Neural cell (in vitro differentiated cells): ENCODE results near the gene INF2. TPM values are rescaled to one million over a fixed set of nuclear protein-coding genes. Genes with fewer than 3 reads are reported as not detected.

Experiments
- H2AFZ ChIP-seq: fragments of 200-600, 300-800 bp; sonication (generic), shearing (Covaris generic); 2 replicates; pipeline ENCODE4 v1.6.0; 2014; ENCODE audit warnings: low read depth, mild to moderate bottlenecking, antibody characterized with exemption, low read length, moderate library complexity
- H3F3A ChIP-seq: fragments of 200-600 bp; shearing (Covaris generic); 2 replicates; pipeline ENCODE4 v1.6.1; 2016; ENCODE audit warnings: mild to moderate bottlenecking, moderate library complexity, mixed read lengths, antibody characterized with exemption, low read length; ENCODE audit not compliant: insufficient read depth, poor library complexity, severe bottlenecking
- H3K27ac ChIP-seq: fragments of 200-600, 300-800 bp; sonication (generic), shearing (Covaris generic); 2 replicates; pipeline ENCODE4 v1.5.1; 2014; ENCODE audit warnings: mild to moderate bottlenecking, low read length, moderate library complexity
- H3K27me3 ChIP-seq: fragments of 300-800, 200-600 bp; sonication (generic), shearing (Covaris generic); 2 replicates; pipeline ENCODE4 v1.6.0; 2014; ENCODE audit warnings: mild to moderate bottlenecking, low read depth, low read length, moderate library complexity; ENCODE audit not compliant: insufficient read depth
- H3K36me3 ChIP-seq: fragments of 300-800, 200-600 bp; sonication (generic), shearing (Covaris generic); 2 replicates; pipeline ENCODE4 v1.5.1; 2014; ENCODE audit warnings: mild to moderate bottlenecking, antibody characterized with exemption, low read length, moderate library complexity; ENCODE audit not compliant: insufficient read depth
- H3K4me2 ChIP-seq: fragments of 300-800, 200-600 bp; sonication (generic), shearing (Covaris generic); 2 replicates; pipeline ENCODE4 v1.6.0; 2014; ENCODE audit warnings: mild to moderate bottlenecking, low read length
- H3K4me3 ChIP-seq: fragments of 300-800, 200-600 bp; sonication (generic), shearing (Covaris generic); 2 replicates; pipeline ENCODE4 v1.5.1; 2014; ENCODE audit warnings: mild to moderate bottlenecking, low read length, moderate library complexity
- H3K79me2 ChIP-seq: fragments of 200-600 bp; shearing (Covaris generic); replicated peaks from 2 replicates; pipeline ENCODE4 v1.6.0; 2014; ENCODE audit warnings: mild to moderate bottlenecking, low read length, moderate library complexity; ENCODE audit not compliant: insufficient read depth
- H3K9ac ChIP-seq: fragments of 300-800, 200-600 bp; sonication (generic), shearing (Covaris generic); 2 replicates; pipeline ENCODE4 v1.6.1; 2016; ENCODE audit warnings: mild to moderate bottlenecking, low read length, mixed read lengths
- H3K9me2 ChIP-seq: fragments of 200-600 bp; shearing (Covaris generic); 2 replicates; pipeline ENCODE4 v1.6.1; 2016; ENCODE audit warnings: mild to moderate bottlenecking, low read length, mixed read lengths; ENCODE audit not compliant: insufficient read depth
- H3K9me3 ChIP-seq: fragments of 200-600, 300-800 bp; sonication (generic), shearing (Covaris generic); 2 replicates; pipeline ENCODE4 v1.6.1; 2016; ENCODE audit warnings: mild to moderate bottlenecking, mixed run types, low read length, moderate library complexity, mixed read lengths
- H4K20me1 ChIP-seq: fragments of 200-600 bp; shearing (Covaris generic); 2 replicates; pipeline ENCODE4 v1.6.1; 2016; ENCODE audit warnings: mild to moderate bottlenecking, mixed run types; ENCODE audit not compliant: insufficient read depth
- CTCF ChIP-seq: fragments of 450-650 bp; IDR thresholded peaks from 2 replicates; pipeline ENCODE4 v1.5.1; 2014; ENCODE audit warnings: antibody characterized with exemption, mild to moderate bottlenecking, moderate library complexity; ENCODE audit not compliant: poor library complexity, severe bottlenecking
- EP300 ChIP-seq: fragments of 450-650 bp; conservative IDR thresholded peaks from 2 replicates; pipeline ENCODE4 v1.6.1; 2014; ENCODE audit warnings: antibody characterized with exemption, mild to moderate bottlenecking, moderate library complexity; ENCODE audit not compliant: poor library complexity, severe bottlenecking
- EZH2 ChIP-seq: fragments of 200-600, 300-800 bp; shearing (Covaris generic), sonication (generic); IDR thresholded peaks from 2 replicates; pipeline ENCODE4 v1.6.1; 2014; ENCODE audit warnings: antibody characterized with exemption, low read length, borderline replicate concordance, mild to moderate bottlenecking; ENCODE audit not compliant: insufficient read depth, poor library complexity, severe bottlenecking
- MXI1 ChIP-seq: fragments of 450-650 bp; conservative IDR thresholded peaks from 2 replicates; pipeline ENCODE4 v1.6.1; 2014; ENCODE audit warnings: antibody characterized with exemption, mild to moderate bottlenecking; ENCODE audit not compliant: poor library complexity, severe bottlenecking
- POLR2AphosphoS5 ChIP-seq: IDR thresholded peaks from 2 replicates; pipeline ENCODE4 v1.6.1; 2012
- RAD21 ChIP-seq: fragments of 450-650 bp; conservative IDR thresholded peaks from 2 replicates; pipeline ENCODE4 v1.6.1; 2014; ENCODE audit warnings: antibody characterized with exemption, mild to moderate bottlenecking, moderate library complexity
- REST ChIP-seq: IDR thresholded peaks from 2 replicates; pipeline ENCODE4 v1.6.1; 2012; ENCODE audit warnings: borderline replicate concordance
- SMC3 ChIP-seq: fragments of 450-650 bp; conservative IDR thresholded peaks from 2 replicates; pipeline ENCODE4 v1.6.1; 2014; ENCODE audit warnings: antibody characterized with exemption, mild to moderate bottlenecking, moderate library complexity; ENCODE audit not compliant: poor library complexity
- TAF1 ChIP-seq: IDR thresholded peaks from 2 replicates; pipeline ENCODE4 v1.6.1; 2012; ENCODE audit warnings: low read depth
- polyA plus RNA-seq: library from polyadenylated mRNA; depleted of rRNA; stranded (reverse); fragments of >200 nt; gene quantifications from 2 replicates; pipeline ENCODE4 v1.2.3, GENCODE V29; 2014

INF2 gene
- polyA plus RNA-seq, 1 donor from 2014 or later: 0.02 TPM

GRCh38 chr14:104700747-104701217 is 11.4 kb downstream of the INF2 start:
- no peaks in the 10 kb centered on the region for H3K36me3 ChIP-seq
- TF ChIP-seq SMC3 (no peak), EP300 (no peak), REST (no peak), EZH2 (no peak), POLR2AphosphoS5 (no peak), CTCF (no peak), TAF1 (no peak), RAD21 (no peak), MXI1 (no peak)
- H3K9me2 ChIP-seq: no peaks in the 10 kb centered on the region
- H3K27me3 ChIP-seq: no peaks in the 10 kb centered on the region
- H3K9me3 ChIP-seq: peaks cover 3% of the 10 kb centered on the region
- H4K20me1 ChIP-seq: no peaks in the 10 kb centered on the region
- H3K27ac ChIP-seq: no peak overlapping the region
- no peaks in the 10 kb centered on the region for H3F3A ChIP-seq
- H3K79me2 ChIP-seq: no peaks in the 10 kb centered on the region
- no peak overlapping the region for H2AFZ ChIP-seq
- H3K4me3 ChIP-seq: no peak overlapping the region
- no peak overlapping the region for H3K4me2 ChIP-seq
- no peak overlapping the region for H3K9ac ChIP-seq

GRCh38 chr14:104701383-104702076 is 12.1 kb downstream of the INF2 start:
- Histone ChIP-seq H3K36me3 (no peaks in the 10 kb centered on the region), H3K4me2 (no peak overlapping the region), H3K9me3 (peaks cover 3% of the 10 kb centered on the region), H4K20me1 (no peaks in the 10 kb centered on the region), H3K27ac (no peak overlapping the region), H2AFZ (no peak overlapping the region), H3K27me3 (no peaks in the 10 kb centered on the region), H3F3A (no peaks in the 10 kb centered on the region), H3K4me3 (no peak overlapping the region), H3K79me2 (no peaks in the 10 kb centered on the region), H3K9ac (no peak overlapping the region), H3K9me2 (no peaks in the 10 kb centered on the region)
- TF ChIP-seq EP300 (no peak), POLR2AphosphoS5 (no peak), RAD21 (no peak), MXI1 (no peak), SMC3 (no peak)
